PFSK-1 (cell line): ENCODE data around the gene CACNA1C.

Experiments
- POLR2AphosphoS5 ChIP-seq: IDR thresholded peaks from 2 replicates; pipeline ENCODE4 v1.6.1; 2012; ENCODE audit warnings: low read depth, mild to moderate bottlenecking, control low read depth, low read length, moderate library complexity
- REST ChIP-seq, 2 experiments: IDR thresholded peaks; 2 replicates each; pipeline versions ENCODE4 v1.6.1 to v1.8.0; 2011 to 2012; ENCODE audit warnings: low read depth in 2 of 2, low read length in 2 of 2, control low read depth in 1 of 2, inconsistent platforms in 1 of 2, mild to moderate bottlenecking in 1 of 2, moderate library complexity in 1 of 2; ENCODE audit not compliant: insufficient read depth in 1 of 2
- SIN3A ChIP-seq: IDR thresholded peaks from 2 replicates; pipeline ENCODE4 v1.6.1; 2012; ENCODE audit warnings: mild to moderate bottlenecking, low read length, moderate library complexity, borderline replicate concordance; ENCODE audit not compliant: insufficient read depth
- TAF1 ChIP-seq: IDR thresholded peaks from 2 replicates; pipeline ENCODE4 v1.6.1; 2012; ENCODE audit warnings: low read length, control low read depth, borderline replicate concordance; ENCODE audit not compliant: insufficient read depth

GRCh38 chr12:2396448-2396871 is 343.7 kb downstream of the CACNA1C start:
- TF ChIP-seq POLR2AphosphoS5, result no peak
- no peak for TF ChIP-seq REST (IDR thresholded peaks at IDR 0.05; ENCODE audit: insufficient read depth in 1 of 2, low read depth in 2 of 2, low read length in 2 of 2)
- no peak for TF ChIP-seq TAF1
- no peak for TF ChIP-seq SIN3A
